ENCODE measurements around the gene KNOP1.

The KNOP1 gene

DNA sequence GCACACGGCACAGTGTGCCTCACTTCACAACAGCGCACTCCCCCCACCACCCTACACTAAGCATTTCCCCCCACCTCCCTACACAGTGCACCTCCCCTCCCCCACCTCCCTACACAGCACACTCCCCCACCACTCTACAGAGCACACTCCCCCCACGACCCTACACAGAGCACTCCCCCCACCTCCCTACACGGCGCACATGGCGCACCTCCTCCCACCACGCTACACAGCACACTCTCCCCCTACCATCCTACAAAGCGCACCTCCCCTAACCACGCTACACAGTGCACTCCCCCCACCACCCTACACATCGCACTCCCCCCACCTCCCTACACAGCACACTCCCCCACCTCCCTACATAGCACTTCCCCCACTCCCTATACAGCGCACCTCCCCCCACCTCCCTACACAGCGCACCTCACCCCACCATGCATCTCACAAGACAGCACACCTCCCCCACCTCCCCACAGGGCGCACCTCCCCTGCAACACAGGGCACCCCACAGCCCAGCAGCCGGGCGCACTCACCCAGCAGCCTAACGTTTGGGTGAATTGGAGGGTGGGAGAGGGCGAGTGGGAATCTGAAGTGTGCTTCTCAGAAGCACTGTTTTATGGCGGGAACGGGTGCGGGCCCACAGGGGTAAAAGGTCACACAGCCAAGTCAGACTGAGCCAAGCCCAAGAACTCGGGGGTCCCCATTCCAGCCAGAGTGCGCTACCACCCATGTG lies 10.3 kb downstream of the KNOP1 start:
- no peak for DNase-seq (ENCODE audit: low read depth)

DNA sequence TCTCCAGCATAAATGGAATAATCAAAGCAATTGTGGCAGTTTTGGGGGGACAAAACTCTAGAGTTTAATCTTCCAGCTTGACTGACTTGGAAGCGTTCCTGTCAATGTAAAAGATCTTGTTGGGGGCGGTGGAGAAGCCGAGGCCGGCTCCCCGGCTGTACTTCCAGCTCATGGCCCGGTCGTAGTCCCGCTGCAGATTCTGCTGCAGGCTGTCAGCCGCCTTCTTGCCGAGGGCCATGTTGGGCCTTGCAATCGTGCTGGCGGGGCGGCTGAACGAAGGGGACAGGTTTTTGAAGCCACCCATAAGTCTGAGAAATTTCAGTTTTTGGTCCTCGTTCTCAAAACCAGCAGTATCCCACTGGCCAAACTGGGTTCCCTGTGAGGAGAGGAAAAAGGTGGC lies 11.2 kb downstream of the KNOP1 start:
- DNase-seq (ENCODE audit: low read depth): no peak

DNA sequence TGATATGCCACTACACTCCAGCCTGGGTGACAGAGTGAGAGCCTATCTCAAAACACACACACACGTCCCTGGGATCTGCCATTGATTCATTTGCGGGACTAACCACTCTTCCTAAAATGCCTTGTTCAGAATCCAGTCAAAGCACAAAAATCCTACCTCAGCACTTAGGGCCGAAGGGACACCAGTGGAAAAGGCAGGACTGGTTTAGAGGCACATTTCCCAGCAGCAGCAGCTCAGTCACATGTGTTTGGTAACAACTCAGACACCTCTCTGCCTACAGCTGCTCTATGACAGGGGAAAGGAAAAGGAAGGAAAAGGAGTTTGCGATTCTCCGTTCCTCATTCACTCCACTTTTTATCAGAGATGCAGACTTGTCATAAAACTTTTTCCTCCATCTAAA lies 12.2 kb downstream of the KNOP1 start:
- no peak for DNase-seq (ENCODE audit: low read depth)

DNA sequence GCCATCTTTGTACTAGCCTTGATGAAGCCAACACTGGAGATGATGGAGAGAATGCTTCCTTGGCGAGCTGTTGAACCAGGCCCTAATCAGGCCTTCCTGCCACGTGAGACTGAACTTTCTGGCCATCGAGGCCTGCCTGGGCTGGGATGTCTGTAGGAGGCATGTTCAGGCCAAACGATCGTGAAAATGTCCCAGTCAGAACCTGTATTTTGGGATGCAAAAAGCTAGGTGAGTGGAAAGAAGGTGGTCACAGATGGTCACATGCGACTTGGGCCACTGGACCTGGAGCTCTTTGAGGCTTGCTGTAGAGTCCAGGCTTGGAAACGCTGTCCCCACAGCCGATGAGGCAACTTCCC lies 12.9 kb downstream of the KNOP1 start:
- no peak for DNase-seq (ENCODE audit: low read depth)

DNA sequence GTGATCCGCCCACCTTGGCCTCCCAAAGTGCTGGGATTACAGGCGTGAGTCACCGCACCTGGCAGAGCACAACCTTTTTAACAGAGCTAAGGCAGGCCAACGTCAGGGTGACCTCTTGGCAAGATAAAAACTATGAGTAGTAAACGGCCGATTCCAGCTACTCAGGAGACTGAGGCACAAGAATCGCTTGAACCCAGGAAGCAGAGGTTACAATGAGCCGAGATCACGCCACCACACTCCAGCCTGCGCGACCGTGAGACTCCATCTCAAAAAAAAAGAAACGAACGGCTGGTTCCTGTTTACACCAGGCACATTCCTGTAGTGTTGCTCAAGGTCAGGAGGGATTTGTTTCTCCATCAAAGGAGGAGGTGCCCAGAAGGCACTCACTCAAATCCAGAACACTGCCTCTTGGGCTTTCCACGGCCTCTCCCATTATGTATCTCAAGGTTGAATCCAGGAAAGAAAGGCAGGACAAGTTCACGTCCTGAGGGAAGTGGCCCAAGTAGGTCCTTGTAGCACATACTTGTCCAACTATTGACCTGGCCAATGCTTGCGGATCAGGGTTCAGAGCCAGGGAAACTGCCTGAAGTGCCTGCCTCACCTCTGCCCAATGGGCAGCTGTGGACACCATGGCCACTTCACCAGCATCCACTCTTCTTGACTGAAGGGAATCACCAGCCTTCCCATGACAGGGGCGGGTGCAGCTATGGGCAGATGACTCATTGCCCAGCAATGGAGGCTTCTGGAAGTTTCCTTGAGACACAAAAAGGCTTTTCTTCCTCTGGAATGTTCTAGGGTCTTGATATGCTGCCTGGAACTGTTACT lies 13.5 kb downstream of the KNOP1 start:
- no peak for DNase-seq (ENCODE audit: low read depth)

DNA sequence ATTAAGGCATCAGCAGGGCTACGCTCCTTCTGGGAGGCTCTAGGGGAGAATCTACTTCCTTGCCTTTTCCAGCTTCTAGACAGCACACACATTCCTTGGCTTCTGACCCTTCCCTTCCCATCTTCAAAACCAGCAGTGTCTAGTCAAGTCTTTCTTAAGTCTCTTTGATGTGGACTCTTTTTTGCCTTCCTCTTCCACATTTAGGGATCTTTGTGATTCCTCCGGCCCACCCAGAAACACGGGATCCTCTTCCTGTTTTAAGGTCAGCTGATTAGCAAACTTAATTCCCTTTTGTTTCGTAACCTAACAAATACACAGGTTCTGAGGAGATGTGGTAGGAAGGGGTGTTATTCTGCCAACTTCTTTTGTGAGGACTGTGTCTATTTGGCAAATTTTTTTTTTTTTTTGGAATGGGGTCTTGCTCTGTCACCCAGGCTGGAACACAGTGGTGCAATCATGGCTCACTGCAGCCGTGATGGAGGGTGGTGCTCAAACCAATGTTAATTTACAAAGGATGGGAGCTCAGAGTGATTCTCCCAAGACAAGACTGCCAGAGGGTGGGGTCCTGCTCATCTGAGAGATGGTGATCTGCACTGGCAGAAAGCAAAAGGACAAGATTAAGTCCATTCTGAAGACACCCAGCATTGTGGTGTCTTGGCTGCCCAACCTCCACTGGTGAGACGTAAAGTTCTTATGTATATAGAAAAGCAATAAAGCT lies 14.7 kb downstream of the KNOP1 start:
- no peak for DNase-seq (ENCODE audit: low read depth)

DNA sequence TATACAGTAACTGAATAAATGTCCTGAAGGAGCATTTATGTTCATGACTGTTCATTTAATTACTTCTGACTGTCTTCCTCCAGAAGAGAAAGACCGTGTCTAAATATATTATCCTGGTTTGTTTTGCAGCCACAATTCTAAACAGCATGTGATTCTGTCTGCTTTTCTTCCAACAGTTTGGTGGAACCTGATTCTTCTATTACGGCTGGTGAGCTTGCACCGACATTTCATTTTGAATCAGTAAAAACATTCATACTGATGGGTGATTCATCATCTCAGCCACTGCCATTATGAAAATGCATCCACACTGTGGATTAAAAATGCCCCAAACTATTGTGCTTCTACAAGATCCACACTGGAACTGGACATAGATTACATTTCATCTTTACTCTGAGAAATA lies 16.9 kb downstream of the KNOP1 start:
- no peak for DNase-seq (ENCODE audit: low read depth)

DNA sequence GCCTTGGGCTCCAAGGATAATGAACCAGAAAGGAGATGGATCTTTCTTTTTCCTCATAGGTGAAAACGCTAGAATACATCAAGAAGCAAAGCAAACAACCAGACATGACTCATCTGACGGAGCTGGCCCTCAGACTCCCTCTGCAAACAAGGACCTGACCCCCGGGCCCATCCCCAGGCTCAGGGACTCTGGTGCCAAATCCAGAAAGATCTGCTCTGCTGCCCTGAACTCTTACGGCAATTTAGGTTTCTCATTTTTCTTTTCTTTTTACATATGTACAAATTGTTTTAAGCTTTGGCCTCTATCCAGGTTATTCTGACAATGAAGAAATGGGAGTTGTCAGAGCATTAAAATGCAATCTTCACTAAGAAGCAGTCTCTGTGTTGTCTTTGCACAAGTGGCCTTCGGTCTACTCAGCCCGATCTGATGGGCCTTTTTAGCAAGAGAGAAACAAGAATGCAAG lies 17.7 kb downstream of the KNOP1 start:
- no peak for DNase-seq (ENCODE audit: low read depth)

DNA sequence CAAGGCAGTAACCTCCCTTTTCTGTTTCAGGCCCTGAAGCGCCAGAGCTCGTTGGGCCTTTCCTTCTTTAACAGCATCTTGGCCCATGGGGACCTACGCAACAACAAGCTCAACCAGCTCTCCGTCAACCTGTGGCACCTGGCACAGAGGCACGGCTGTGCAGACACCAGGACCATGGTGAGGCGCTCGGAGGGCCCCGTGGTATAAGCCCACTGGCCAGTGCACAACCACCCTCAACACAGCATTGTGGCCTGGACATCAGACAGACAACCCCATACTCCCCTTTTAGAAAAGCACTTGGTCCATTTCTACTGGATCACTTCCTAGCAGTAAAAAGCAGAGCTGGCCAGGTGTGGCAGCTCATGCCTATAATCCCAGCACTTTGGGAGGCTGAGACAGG lies 18.6 kb downstream of the KNOP1 start:
- DNase-seq (ENCODE audit: low read depth): no peak

DNA sequence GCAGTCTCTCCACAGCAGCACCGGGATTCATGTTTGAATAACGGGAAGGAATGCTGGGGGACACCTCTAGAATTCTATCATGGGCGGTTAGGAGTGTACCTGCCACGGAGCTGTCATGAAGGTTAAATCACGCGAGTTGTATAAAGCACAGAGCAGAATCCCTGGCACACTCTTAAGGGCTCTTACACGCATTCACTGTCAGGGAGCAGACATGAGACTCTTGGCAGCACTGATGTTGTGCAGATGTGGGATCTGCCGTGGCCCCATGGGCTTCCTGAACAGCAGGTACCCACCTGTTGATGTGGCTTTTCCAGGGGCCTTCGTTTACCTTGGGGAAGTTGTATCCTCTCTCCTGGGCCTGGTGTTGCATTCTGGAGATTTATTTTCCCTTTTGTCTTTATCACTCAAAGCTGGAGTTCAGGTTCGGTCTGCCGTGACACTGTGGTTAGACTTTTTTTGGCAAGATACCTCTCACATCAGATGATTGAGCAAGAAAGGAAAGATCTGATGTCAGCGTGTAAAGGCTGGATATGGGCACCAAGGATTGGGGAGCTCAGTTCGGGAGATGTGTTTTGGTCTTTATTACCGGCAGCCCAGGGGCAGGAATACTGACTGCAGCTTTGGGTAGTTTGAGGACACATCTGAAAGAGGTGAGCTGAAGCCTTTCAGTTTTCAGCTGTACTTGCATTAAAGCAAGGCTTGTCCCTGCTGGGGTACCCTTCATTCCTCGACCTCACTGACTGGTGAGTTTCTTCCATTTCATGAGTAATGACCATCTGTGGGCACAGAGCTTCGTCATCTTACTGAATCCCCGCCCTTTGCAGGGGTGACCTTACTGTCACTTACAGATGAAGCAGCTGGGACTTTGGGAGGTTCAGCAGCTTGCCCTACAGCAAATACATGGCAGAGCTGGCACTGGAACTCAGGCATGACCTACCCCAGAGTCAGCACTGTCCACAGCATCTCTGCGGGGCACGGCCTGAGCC lies 19.3 kb downstream of the KNOP1 start:
- peak; percentile 62 for DNase-seq (ENCODE audit: low read depth)

DNA sequence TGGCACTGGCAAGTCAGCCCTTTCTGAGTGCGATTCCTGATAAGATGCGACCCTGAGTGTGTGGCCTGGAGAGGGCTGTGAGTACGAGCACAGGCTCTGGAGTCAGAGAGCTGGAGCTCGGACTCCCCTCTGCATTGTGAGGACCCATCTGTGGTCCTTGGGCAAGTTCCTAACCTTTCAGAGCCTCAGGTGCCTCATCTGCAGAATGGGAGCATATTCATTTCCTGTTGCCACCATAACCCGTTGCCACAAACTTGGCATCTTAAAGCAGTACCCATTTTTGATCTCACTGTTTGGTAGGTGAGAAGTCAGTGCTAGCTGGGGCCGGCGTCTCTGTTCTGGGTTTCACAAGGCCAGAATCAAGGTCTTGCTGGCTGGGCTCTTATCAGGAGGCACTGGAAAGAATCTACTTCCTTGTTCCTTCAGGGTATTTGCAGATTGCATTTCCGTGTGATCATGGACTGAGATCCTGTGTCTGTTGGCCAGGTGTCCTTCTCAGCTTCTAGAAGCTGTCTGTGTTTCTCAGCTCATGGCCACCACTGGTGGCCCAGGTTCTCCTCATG lies 20.2 kb downstream of the KNOP1 start:
- no peak for DNase-seq (ENCODE audit: low read depth)

DNA sequence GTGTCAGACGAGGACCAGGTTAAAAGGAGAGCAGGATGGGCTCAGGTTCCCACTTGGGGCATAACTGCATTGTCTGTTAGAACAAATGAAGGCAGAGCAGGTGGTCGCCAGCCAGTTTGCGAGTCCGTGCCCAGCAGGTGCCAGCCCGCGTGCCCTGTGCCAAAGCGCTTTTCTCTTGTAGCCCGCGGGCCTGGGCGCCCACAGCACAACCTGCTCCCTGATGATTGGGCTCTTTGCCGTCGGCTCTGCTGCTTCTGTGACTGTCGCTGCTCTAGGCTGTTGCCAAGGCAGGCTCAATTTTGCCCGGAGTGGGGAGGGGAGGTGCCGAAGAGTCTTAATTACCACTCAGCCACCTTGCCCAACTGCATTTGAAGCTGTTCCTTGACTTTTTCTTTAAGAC lies 21.1 kb downstream of the KNOP1 start:
- no peak for DNase-seq (ENCODE audit: low read depth)

DNA sequence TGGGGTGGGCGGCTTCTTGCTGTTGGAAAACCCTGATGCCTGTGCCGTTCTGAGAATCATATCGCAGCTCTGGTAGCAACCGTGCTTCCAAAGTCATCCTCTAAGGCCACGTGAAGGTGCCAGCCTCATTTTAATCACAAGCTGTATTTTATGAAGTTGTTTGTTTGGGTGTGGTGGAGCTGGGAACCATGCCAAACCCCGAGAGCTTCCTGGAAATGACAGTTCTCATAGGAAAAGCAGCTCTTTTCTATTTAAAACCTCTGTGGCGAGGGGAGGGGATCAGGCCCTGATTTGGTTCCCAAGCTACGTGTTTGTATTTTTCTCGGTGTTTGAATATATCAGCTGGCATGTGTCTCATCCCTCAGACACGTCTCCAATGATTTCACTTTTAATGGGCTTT lies 21.7 kb downstream of the KNOP1 start:
- peak; percentile 86 for DNase-seq (ENCODE audit: low read depth)

DNA sequence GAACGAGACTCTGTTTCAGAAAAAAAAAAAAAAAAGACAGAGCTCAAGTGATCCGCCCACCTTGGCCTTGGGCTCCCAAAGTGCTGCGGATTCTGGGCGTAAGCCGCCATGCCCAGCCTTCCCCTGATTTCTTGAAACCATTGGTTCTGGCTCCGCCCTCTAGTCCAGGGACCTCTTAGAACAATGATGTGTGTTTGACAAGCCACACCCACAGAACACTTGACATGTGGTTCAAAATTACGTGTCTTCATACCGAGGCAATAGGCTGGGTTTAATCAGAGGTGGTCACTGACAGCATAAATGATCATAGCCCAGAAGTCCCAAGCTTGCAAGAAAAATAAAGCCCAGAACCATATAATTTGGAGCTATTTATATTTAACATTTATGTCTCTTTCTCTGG lies 23.0 kb downstream of the KNOP1 start:
- no peak for DNase-seq (ENCODE audit: low read depth)

DNA sequence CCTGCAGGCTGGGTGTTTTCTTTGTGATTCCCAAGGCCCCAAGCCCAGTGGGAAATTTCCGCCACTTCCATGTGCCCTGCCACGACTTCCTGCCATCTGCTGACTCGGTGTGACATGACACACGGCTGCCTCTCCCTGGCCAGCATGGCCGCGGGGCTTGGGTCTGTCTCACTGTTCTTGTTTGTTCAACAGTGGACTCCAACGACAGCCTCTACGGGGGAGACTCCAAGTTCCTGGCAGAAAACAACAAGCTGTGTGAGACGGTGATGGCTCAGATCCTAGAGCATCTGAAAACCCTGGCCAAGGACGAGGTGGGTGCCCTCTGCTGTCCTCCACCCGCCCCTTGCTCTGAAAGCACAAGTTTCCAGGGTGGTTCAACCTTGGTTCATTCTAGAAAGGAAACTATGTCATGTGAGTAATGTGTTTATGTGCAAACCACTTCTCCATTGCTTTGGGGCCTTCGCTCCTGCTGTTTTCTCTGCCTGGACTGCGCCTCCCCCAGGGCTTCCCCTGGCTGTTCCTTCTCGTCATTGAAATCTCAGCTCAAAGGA lies 26.8 kb downstream of the KNOP1 start:
- DNase-seq (ENCODE audit: low read depth): no peak

DNA sequence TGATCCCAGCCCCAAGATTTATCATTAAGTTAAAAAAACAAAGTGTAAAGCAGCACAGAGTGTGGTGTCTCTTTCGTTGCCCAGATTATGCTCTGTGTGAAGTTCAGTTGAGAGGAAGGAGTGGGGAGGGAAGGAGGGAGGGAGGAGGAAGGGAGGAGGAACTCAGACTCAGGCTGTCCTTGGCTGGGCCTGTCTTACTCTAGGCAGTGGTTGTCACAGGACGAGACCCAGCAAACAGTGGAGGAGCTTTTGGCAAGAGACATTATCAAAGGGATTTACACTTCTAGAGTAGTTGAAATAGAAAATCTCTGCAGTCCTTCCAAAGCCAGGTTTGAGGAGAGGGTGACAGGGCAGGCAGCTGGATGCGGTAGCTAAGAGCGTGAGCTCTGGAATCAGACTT lies 27.8 kb downstream of the KNOP1 start:
- DNase-seq (ENCODE audit: low read depth): no peak

DNA sequence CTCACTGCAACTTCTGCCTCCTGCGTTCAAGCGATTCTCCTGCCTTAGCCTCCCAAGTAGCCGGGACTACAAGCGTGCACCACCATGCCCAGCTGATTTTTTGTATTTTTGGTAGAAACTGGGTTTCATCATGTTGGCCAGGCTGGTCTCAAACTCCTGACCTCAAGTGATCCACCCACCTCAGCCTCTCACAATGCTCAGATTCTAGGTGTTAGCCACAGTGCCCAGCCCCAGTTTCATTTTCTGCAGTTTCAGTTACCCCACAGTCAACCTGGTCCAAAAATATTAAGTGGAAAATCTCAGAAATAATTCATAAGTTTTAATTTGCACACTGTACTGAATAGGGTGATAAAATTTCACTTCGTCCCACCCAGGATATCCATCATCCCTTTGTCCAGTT lies 28.7 kb downstream of the KNOP1 start:
- no peak for DNase-seq (ENCODE audit: low read depth)

DNA sequence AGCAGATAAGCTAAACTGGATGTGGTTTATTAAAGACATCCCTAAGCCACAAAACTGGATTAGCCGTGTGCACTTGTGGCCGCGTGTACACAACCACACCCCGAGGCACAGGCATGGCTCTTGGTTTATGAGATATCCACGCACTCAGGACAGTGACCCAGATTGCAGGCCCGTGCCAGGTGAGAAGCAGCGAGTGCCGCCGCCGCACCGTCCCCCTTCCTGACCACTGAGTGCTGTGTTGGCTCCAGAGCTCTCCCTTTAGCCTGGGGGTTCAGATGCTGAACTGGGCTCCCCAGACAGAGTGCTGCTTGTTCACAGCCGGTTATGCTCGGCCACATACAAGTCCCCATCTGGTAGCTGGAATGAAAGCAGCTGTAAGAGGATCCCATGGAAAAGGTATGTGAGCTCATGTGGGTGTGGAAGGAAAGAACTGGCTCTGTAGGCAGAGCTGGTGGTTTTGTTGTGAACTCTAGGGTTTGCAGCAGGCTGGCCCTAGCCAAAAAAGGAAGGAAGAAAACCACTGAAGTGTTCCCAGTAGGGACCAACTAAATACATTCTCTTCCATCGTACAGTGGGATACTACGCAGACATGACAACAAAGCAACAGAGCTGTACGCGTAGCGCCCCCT lies 29.5 kb downstream of the KNOP1 start:
- no peak for DNase-seq (ENCODE audit: low read depth)

DNA sequence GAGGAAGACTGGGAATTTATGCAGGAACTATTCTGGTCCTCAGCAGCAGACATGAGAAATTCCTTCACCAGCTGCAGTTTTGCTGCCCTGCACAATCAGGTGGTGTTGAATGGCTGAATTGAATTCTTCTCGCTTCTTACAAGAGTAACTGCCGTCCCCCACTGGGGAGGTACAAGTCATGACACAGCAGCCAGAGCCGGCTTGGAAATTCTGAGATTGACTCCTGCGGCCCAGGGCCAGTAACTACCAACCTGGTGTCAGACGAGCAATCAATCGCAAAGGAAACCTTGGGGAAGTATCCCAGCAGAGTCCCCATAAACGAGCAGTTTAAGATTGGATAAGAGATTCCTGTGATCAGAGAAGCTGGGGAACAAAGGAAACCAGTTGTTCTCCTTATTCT lies 30.7 kb downstream of the KNOP1 start:
- no peak for DNase-seq (ENCODE audit: low read depth)

DNA sequence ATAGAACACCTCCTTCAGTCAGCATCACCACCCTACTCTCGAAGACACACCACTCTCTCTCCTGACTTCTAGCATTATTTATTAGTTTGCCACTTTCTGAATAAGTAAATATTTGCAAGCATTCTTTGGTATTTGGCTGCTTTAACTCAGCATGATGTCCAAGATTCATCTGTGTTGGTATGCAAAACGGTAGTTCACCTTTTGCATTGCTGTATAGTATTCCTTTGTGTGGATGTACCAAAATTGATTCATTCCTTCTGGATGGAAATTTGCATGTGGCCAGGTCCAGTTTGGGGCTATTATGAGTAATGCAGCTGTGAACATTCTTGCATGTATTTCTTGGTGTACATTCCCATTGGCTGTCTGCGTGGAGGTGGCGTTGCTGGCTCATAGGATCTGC lies 32.9 kb downstream of the KNOP1 start:
- no peak for DNase-seq (ENCODE audit: low read depth)
